HEK293 (cell line): Measurements from ENCODE around the gene CLDN24.

Experiments used
- CTCF ChIP-seq: fragments of 450-650 bp; formaldehyde crosslinking; IDR thresholded peaks from 2 replicates; pipeline ENCODE4 v1.5.1; 2016; ENCODE audit warnings: missing biosample characterization, missing genetic modification characterization
- SALL2 ChIP-seq: fragments of 450-650 bp; formaldehyde crosslinking; IDR thresholded peaks from 2 replicates; pipeline ENCODE4 v1.5.0; 2017; ENCODE audit warnings: missing biosample characterization, mild to moderate bottlenecking, missing genetic modification characterization, borderline replicate concordance
- ZBTB26 ChIP-seq: fragments of 450-650 bp; formaldehyde crosslinking; optimal IDR thresholded peaks from 2 replicates; pipeline ENCODE3; 2016; ENCODE audit warnings: missing biosample characterization, mild to moderate bottlenecking, missing genetic modification characterization
- ZBTB7A ChIP-seq: fragments of 450-650 bp; formaldehyde crosslinking; IDR thresholded peaks from 2 replicates; pipeline ENCODE4 v1.5.1; 2016; ENCODE audit warnings: low read depth, missing biosample characterization, missing genetic modification characterization
- ZFP37 ChIP-seq: fragments of 450-650 bp; formaldehyde crosslinking; IDR thresholded peaks from 2 replicates; pipeline ENCODE4 v1.5.1; 2016; ENCODE audit warnings: missing biosample characterization, missing genetic modification characterization
- ZNF10 ChIP-seq: fragments of 450-650 bp; formaldehyde crosslinking; IDR thresholded peaks from 2 replicates; pipeline ENCODE4 v1.5.1; 2017; ENCODE audit warnings: missing biosample characterization, missing genetic modification characterization
- ZNF274 ChIP-seq, 2 experiments: fragments of 200-500 bp in 1 of 2; fragments of 450-650 bp in 1 of 2; sonication (Bioruptor generic) in 1 of 2; formaldehyde crosslinking in 1 of 2; IDR thresholded peaks; 2 replicates each; pipeline versions ENCODE4 v1.5.1 to v1.6.1; 2014 to 2016; ENCODE audit warnings: borderline replicate concordance in 1 of 2, inconsistent platforms in 1 of 2, low read length in 1 of 2, missing biosample characterization in 1 of 2, missing genetic modification characterization in 1 of 2
- ZNF510 ChIP-seq: fragments of 450-650 bp; formaldehyde crosslinking; IDR thresholded peaks from 2 replicates; pipeline ENCODE4 v1.5.1; 2018; ENCODE audit warnings: mild to moderate bottlenecking, missing genetic modification characterization, missing biosample characterization; ENCODE audit not compliant: insufficient replicate concordance
- ZSCAN18 ChIP-seq: fragments of 450-650 bp; formaldehyde crosslinking; IDR thresholded peaks from 2 replicates; pipeline ENCODE4 v1.5.1; 2016; ENCODE audit warnings: missing biosample characterization, missing genetic modification characterization

GRCh38 chr4:183350317-183351071, 28.3 kb upstream of the CLDN24 start:
- TF ChIP-seq ZNF274 (IDR thresholded peaks at IDR 0.05; ENCODE audit: low read length), result no peak
- no peak for TF ChIP-seq ZNF274 (tag by site-specific recombination; IDR thresholded peaks at IDR 0.05; ENCODE audit: borderline replicate concordance)
- TF ChIP-seq CTCF (tag by site-specific recombination), result no peak
- TF ChIP-seq ZNF10 (tag by site-specific recombination), result no peak
- TF ChIP-seq ZNF510, result no peak
- no peak for TF ChIP-seq ZSCAN18 (tag by site-specific recombination)
- TF ChIP-seq ZFP37 (tag by site-specific recombination), result no peak
- no peak for TF ChIP-seq ZBTB26 (tag by site-specific recombination)
- no peak for TF ChIP-seq ZBTB7A (tag by site-specific recombination)
- TF ChIP-seq SALL2, result no peak
